Ovary (tissue), 9 donors: Measurements from ENCODE around the gene ARHGAP21. TPM values are rescaled to one million over a fixed set of nuclear protein-coding genes. Genes with fewer than 3 reads are reported as not detected.

Source experiments
- DNase-seq, 5 donors: peaks; one replicate each; pipeline ENCODE4 v3.0.0-alpha.2; 2019 to 2020
- H3K27ac ChIP-seq, 2 donors: fragments of 200-600 bp; one replicate each; pipeline versions ENCODE4 v1.5.1 to v1.8.0; 2019 to 2022
- H3K27me3 ChIP-seq: fragments of 200-600 bp; one replicate; pipeline ENCODE4 v1.8.0; 2022
- H3K36me3 ChIP-seq: fragments of 200-600 bp; sonication (generic); one replicate; pipeline ENCODE4 v1.5.1; 2019
- H3K4me1 ChIP-seq: one replicate; pipeline ENCODE4 v1.8.1; 2013; ENCODE audit warnings: mild to moderate bottlenecking, moderate library complexity; ENCODE audit not compliant: insufficient read depth
- H3K4me3 ChIP-seq: fragments of 200-600 bp; sonication (generic); one replicate; pipeline ENCODE4 v1.5.1; 2017
- H3K9me3 ChIP-seq, 2 donors: fragments of 200-600 bp in 1 of 2; sonication (generic) in 1 of 2; one replicate each; pipeline versions ENCODE4 v1.5.1 to v1.8.1; 2013 to 2019; ENCODE audit warnings: mild to moderate bottlenecking in 1 of 2, moderate library complexity in 1 of 2
- EP300 ChIP-seq: sonication (generic); formaldehyde crosslinking; IDR thresholded peaks from one replicate; pipeline ENCODE4 v1.6.1; 2017; ENCODE audit warnings: antibody characterized with exemption
- POLR2A ChIP-seq: fragments of 450-650 bp; IDR thresholded peaks from one replicate; pipeline ENCODE4 v1.6.1; 2017; ENCODE audit warnings: antibody characterized with exemption, mild to moderate bottlenecking, moderate library complexity
- WGBS, 3 donors: extraction: QIAGEN DNeasy Blood & Tissue Kit in 1 of 3; methylation state at CpG; one replicate each; pipeline versions ENCODE4 v1.1.5 to v1.1.7; 2013 to 2017; 5-methylcytosine and 5-hydroxymethylcytosine counted together
- intact Hi-C, 4 donors: fragments of 100-400 bp; cut with DNase I; formaldehyde crosslinking; loops; one replicate each; pipeline versions ENCODE4 v1.11.0 to v1.15.1; 2022 to 2023
- polyA plus RNA-seq, 2 donors: library from polyadenylated mRNA; stranded (reverse); fragments of 200-250 nt in 1 of 2; fragments of 350-450 nt in 1 of 2; fragmentation: Illumina TruSeq in 1 of 2; extraction: RNeasy Lipid Tissue Mini Kit (QIAGEN cat#74804) in 1 of 2; gene quantifications; one replicate each; pipeline ENCODE4 v1.2.3, GENCODE V29; 2013 to 2014
- total RNA-seq, 7 donors: library from RNA; depleted of rRNA in 2 of 7; stranded (reverse); fragments of >200 nt in 2 of 7; fragmentation: NEBNext Ultra II Directional in 3 of 7; extraction: Animal tissue kit (Norgen Biotek cat#: 25700) in 3 of 7; gene quantifications; one replicate each; pipeline versions ENCODE4 v1.1.0 to v1.2.4, GENCODE V29; 2016 to 2023
- TF ChIP-seq, protein P1 (sequence below), 3 donors: fragments of 450-650 bp in 2 of 3; fragments of 200-600 bp in 1 of 3; IDR thresholded peaks; one replicate each; pipeline versions ENCODE4 v1.5.1 to v1.8.0; 2016 to 2022; ENCODE audit warnings: antibody characterized with exemption in 3 of 3, mild to moderate bottlenecking in 1 of 3
- donor health status: DM: no; HTN: no; CAD: no; lungs with moderate emphysema.
- donor health status: DM: no; HTN: no; CAD: no.
- donor health status: Bipolar disorder and iron deficiency.
- donor health status: DM: yes; HTN: yes; CAD: no.
- donor health status: DM: no; HTN: no; CAD: no.
- donor health status: DM: yes; HTN: yes; CAD: no.

Gene ARHGAP21
- total and polyA plus RNA-seq, 9 donors: 36.3 to 166 (median 82.6) TPM

- no peaks in the 10 kb centered on the region for H3K4me1 ChIP-seq
- no peaks in the 10 kb centered on the region for H3K9me3 ChIP-seq
- no peaks in the 10 kb centered on the region for H3K27me3 ChIP-seq
- no peaks in the 10 kb centered on the region for H3K36me3 ChIP-seq
- intact Hi-C loops: no loop called here
- 40 to 52% (median 43%) methylated on average over 21 to 22 of the region's 22 CpGs for WGBS, 3 donors
- peak in 1 of 5 donors; percentile 44 for DNase-seq
- no peak overlapping the region for H3K4me3 ChIP-seq
- TF ChIP-seq, protein P1, sequence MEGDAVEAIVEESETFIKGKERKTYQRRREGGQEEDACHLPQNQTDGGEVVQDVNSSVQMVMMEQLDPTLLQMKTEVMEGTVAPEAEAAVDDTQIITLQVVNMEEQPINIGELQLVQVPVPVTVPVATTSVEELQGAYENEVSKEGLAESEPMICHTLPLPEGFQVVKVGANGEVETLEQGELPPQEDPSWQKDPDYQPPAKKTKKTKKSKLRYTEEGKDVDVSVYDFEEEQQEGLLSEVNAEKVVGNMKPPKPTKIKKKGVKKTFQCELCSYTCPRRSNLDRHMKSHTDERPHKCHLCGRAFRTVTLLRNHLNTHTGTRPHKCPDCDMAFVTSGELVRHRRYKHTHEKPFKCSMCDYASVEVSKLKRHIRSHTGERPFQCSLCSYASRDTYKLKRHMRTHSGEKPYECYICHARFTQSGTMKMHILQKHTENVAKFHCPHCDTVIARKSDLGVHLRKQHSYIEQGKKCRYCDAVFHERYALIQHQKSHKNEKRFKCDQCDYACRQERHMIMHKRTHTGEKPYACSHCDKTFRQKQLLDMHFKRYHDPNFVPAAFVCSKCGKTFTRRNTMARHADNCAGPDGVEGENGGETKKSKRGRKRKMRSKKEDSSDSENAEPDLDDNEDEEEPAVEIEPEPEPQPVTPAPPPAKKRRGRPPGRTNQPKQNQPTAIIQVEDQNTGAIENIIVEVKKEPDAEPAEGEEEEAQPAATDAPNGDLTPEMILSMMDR (IDR thresholded peaks at IDR 0.05): no peak
- TF ChIP-seq POLR2A (no peak), EP300 (no peak)
- H3K27ac ChIP-seq: no peak overlapping the region
Measured at GRCh38 chr10:24552346-24553016, 171.2 kb downstream of the ARHGAP21 start.

DNA sequence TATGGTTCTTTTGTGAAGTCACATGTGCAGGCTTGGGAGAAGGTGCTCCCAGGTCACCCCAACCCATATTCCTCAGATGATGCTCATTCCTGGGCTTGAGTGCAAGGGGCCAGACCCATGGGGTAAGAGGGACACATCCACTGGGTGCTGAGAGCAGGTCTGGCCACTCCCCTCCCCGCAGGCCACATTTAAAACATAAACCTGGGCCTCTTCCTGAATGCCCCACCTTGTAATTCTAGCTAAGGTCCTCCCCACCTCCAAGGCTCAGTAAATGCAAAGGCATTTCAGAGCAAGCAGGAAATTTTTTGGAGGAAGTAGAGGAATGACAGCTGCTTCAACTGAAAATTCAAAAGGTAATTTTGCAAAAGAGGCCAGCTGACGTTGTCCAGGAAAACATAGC is 172.5 kb downstream of the ARHGAP21 start:
- H3K4me1 ChIP-seq: no peaks in the 10 kb centered on the region
- WGBS, 3 donors: 75 to 83% (median 77%) methylated on average over 2 of the region's 2 CpGs
- no peak overlapping the region for H3K4me3 ChIP-seq
- intact Hi-C loops: no loop called here
- H3K27me3 ChIP-seq: no peaks in the 10 kb centered on the region
- no peak for TF ChIP-seq POLR2A
- TF ChIP-seq, protein P1 (IDR thresholded peaks at IDR 0.05): no peak
- TF ChIP-seq EP300: no peak
- H3K36me3 ChIP-seq: no peaks in the 10 kb centered on the region
- no peaks in the 10 kb centered on the region for H3K9me3 ChIP-seq
- H3K27ac ChIP-seq: no peak overlapping the region
- no peak for DNase-seq

- 83 to 84% (median 84%) methylated on average over 10 of the region's 10 CpGs for WGBS, 3 donors
- intact Hi-C loops: no loop called here
- H3K27me3 ChIP-seq: no peaks in the 10 kb centered on the region
- no peaks in the 10 kb centered on the region for H3K9me3 ChIP-seq
- H3K4me3 ChIP-seq: no peak overlapping the region
- no peak overlapping the region for H3K27ac ChIP-seq
- no peak for TF ChIP-seq POLR2A
- TF ChIP-seq EP300: no peak
- TF ChIP-seq, protein P1 (IDR thresholded peaks at IDR 0.05): no peak
- no peak for DNase-seq
- H3K4me1 ChIP-seq: no peaks in the 10 kb centered on the region
- no peaks in the 10 kb centered on the region for H3K36me3 ChIP-seq
Measured at GRCh38 chr10:24550680-24551079, 173.0 kb downstream of the ARHGAP21 start.

- Histone ChIP-seq H3K4me3 (no peak overlapping the region), H3K27ac (no peak overlapping the region), H3K27me3 (no peaks in the 10 kb centered on the region), H3K9me3 (no peaks in the 10 kb centered on the region), H3K36me3 (no peaks in the 10 kb centered on the region), H3K4me1 (no peaks in the 10 kb centered on the region)
- intact Hi-C loops: no loop called here
- 95 to 99% (median 96%) methylated on average over 3 of the region's 3 CpGs for WGBS, 3 donors
- DNase-seq: no peak
- TF ChIP-seq EP300 (no peak), POLR2A (no peak)
- TF ChIP-seq, protein P1 (IDR thresholded peaks at IDR 0.05): no peak
Measured at GRCh38 chr10:24545585-24545984, 178.1 kb downstream of the ARHGAP21 start.
